MCF 10A (cell line): ENCODE measurements around the gene CYB5RL. TPM values are rescaled to one million over a fixed set of nuclear protein-coding genes. Genes with fewer than 3 reads are reported as not detected.

Experiments used
- BruUV-seq: library from RNA; stranded (reverse); fragments of 400-500 nt; replicated peaks from 2 replicates; lab custom pipeline; 2021; lab: Mats Ljungman, UMichigan
- CTCF ChIA-PET: fragments of 300-600 bp; sonication (Branson Sonifier 250); formaldehyde crosslinking; extraction: SDS; loops from one replicate; lab custom pipeline; 2021; ENCODE audit warnings: antibody characterized with exemption, inconsistent platforms; lab: Yijun Ruan, JAX
- POLR2A ChIA-PET: fragments of 300-600, 350-650 bp; sonication (Branson Sonifier 250); formaldehyde crosslinking; extraction: SDS; loops from one replicate; lab custom pipeline; 2020; ENCODE audit warnings: antibody characterized with exemption, inconsistent platforms; lab: Yijun Ruan, JAX
- DNase-seq: peaks from one replicate; pipeline ENCODE4 v3.0.0-alpha.2; 2018; ENCODE audit not compliant: unreplicated experiment
- H3K27ac Mint-ChIP-seq: one replicate; pipeline ENCODE4 v1.8.0; 2022; ENCODE audit warnings: mild to moderate bottlenecking, low read depth, mixed read lengths; ENCODE audit not compliant: unreplicated experiment
- H3K27me3 Mint-ChIP-seq: one replicate; pipeline ENCODE4 v1.8.0; 2022; ENCODE audit warnings: mixed read lengths; ENCODE audit not compliant: insufficient read depth, unreplicated experiment
- H3K36me3 Mint-ChIP-seq: one replicate; pipeline ENCODE4 v1.8.0; 2022; ENCODE audit warnings: mild to moderate bottlenecking, moderate library complexity, mixed read lengths; ENCODE audit not compliant: insufficient read depth, unreplicated experiment
- H3K4me1 Mint-ChIP-seq: one replicate; pipeline ENCODE4 v1.8.0; 2022; ENCODE audit warnings: mixed read lengths; ENCODE audit not compliant: insufficient read depth, unreplicated experiment
- H3K4me3 Mint-ChIP-seq: one replicate; pipeline ENCODE4 v1.8.0; 2022; ENCODE audit warnings: mild to moderate bottlenecking, moderate library complexity, mixed read lengths; ENCODE audit not compliant: unreplicated experiment
- H3K9me3 Mint-ChIP-seq: one replicate; pipeline ENCODE4 v1.8.0; 2022; ENCODE audit warnings: mixed read lengths; ENCODE audit not compliant: unreplicated experiment
- intact Hi-C: fragments of 100-400 bp; cut with micrococcal nuclease; formaldehyde crosslinking; loops from 2 replicates; pipeline ENCODE4 v1.14.1; 2022
- total RNA-seq: library from RNA; stranded (reverse); gene quantifications from 2 replicates; pipeline ENCODE4 v1.2.3, GENCODE V29; 2022
- TF ChIP-seq, protein P1 (sequence below): fragments of 200-600 bp; IDR thresholded peaks from one replicate; pipeline ENCODE4 v1.8.0; 2022; ENCODE audit warnings: antibody characterized with exemption, mild to moderate bottlenecking; ENCODE audit not compliant: unreplicated experiment

Gene CYB5RL
- total RNA-seq, 1 experiment from 2014 or later: 4.6 TPM

DNA sequence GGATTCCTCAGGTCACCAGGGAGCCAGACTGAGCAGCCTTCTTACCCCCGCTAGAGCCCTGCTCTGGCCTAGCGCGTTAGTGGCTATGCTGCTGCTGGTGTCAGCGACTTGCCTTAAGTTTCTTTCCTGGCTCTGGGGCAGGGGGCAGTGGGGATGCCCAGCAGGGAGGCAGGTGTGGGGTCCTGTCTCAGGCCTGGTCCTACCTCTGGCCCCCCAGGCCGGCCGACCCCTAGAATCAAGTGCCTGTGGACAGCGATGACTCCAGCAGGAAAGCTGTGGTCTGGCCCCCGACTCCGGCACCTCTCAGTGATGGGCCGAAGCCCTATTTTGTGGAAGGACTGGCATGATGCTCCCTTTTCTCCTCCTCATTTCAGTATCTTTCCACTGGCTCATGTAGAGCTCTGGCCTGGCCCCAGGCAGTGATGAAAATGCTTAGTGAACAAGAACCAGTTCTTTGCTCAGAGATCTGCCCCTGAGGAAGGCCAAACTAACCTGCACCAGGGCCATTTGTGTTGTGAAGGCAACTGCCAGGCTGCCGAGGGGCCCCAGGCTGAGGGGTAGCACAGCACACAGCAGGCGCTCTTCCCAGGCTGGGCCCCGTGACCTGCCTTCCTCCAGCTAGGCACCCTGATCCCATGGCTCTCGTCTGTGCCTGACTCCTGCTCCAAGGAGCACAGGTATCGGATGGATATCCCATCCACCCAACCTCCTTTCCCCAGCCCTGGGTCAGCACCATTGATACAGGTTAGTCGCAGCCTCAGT lies 23.8 kb upstream of the CYB5RL start:
- no peaks in the 10 kb centered on the region for H3K27me3 Mint-ChIP-seq
- H3K4me1 Mint-ChIP-seq: peaks cover 5% of the 10 kb centered on the region
- no peak overlapping the region for H3K27ac Mint-ChIP-seq
- TF ChIP-seq, protein P1, sequence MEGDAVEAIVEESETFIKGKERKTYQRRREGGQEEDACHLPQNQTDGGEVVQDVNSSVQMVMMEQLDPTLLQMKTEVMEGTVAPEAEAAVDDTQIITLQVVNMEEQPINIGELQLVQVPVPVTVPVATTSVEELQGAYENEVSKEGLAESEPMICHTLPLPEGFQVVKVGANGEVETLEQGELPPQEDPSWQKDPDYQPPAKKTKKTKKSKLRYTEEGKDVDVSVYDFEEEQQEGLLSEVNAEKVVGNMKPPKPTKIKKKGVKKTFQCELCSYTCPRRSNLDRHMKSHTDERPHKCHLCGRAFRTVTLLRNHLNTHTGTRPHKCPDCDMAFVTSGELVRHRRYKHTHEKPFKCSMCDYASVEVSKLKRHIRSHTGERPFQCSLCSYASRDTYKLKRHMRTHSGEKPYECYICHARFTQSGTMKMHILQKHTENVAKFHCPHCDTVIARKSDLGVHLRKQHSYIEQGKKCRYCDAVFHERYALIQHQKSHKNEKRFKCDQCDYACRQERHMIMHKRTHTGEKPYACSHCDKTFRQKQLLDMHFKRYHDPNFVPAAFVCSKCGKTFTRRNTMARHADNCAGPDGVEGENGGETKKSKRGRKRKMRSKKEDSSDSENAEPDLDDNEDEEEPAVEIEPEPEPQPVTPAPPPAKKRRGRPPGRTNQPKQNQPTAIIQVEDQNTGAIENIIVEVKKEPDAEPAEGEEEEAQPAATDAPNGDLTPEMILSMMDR: no peak
- no peak for DNase-seq
- POLR2A ChIA-PET: interaction anchor here (0.6 kb wide), 1 partner anchor 23 kb away, joined by 3 read pairs; no protein-coding TSS in a partner anchor
- no TSS peak for BruUV-seq
- intact Hi-C loops: no loop called here
- CTCF ChIA-PET: no interaction called here
- no peaks in the 10 kb centered on the region for H3K9me3 Mint-ChIP-seq
- H3K4me3 Mint-ChIP-seq: no peak overlapping the region
- H3K36me3 Mint-ChIP-seq: peaks cover 27% of the 10 kb centered on the region

DNA sequence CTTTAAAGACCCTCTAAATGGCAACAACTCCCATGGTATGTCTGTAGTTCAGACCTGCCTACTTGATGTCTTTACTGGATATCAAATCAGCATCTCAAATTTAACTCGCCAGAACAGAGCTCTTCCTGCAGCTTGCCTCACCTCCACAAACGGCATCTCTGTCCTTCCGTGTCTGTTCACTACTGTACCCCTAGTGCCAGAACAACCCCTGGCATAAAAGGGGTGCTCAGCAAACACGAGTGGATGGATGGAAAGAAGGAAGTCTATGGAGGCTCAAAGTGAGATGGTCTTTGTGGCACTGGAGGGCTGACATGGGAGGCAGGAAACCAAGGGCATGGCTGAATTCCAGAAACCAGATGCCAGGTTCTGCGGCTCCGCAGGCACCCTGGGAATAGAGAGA lies 22.9 kb upstream of the CYB5RL start:
- ChIA-PET POLR2A (no interaction called here), CTCF (no interaction called here)
- Mint-ChIP-seq H3K27ac (no peak overlapping the region), H3K27me3 (no peaks in the 10 kb centered on the region), H3K9me3 (no peaks in the 10 kb centered on the region), H3K36me3 (peaks cover 34% of the 10 kb centered on the region), H3K4me1 (peaks cover 5% of the 10 kb centered on the region), H3K4me3 (no peak overlapping the region)
- BruUV-seq: TSS peak; percentile 15
- no peak for DNase-seq
- intact Hi-C loops: no loop called here
- TF ChIP-seq, protein P1: no peak

DNA sequence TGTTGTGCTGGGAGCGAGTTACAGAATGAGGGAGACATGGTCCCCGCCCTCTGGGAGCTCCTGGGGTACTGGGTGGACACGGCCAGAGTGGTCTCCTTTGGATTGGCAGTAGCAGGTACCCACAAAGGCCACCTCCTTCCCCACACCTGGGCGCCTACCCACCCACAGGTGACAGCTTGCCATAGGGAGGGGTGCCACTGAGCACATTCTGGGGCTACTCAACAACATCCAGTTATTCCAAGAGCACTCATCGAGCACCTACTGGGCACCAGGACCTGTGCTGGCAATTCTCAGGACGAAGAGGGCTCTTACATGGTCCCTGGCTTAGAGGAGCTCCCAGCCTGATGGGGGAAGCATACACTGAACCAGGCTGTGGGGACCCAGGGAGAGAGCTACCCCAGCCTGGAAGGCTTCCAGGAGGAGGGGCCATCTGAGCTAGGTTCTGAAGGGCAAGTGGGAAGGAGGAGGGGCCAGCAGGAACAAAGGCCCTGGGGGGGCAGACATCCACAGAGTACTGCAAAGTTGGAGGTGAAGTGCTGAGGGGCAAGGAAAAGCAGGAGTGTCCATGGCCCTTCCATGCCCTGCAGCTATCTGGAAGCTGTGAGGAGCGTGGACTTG lies 22.1 kb upstream of the CYB5RL start:
- no peak overlapping the region for H3K4me3 Mint-ChIP-seq
- peaks cover 2% of the 10 kb centered on the region for H3K4me1 Mint-ChIP-seq
- intact Hi-C loops: no loop called here
- POLR2A ChIA-PET: interaction anchor here (0.8 kb wide), 1 partner anchor 19 kb away, joined by 3 read pairs; no protein-coding TSS in a partner anchor
- no peaks in the 10 kb centered on the region for H3K27me3 Mint-ChIP-seq
- H3K36me3 Mint-ChIP-seq: peaks cover 41% of the 10 kb centered on the region
- CTCF ChIA-PET: no interaction called here
- TF ChIP-seq, protein P1: no peak
- no TSS peak for BruUV-seq
- H3K27ac Mint-ChIP-seq: no peak overlapping the region
- DNase-seq: no peak
- H3K9me3 Mint-ChIP-seq: no peaks in the 10 kb centered on the region

DNA sequence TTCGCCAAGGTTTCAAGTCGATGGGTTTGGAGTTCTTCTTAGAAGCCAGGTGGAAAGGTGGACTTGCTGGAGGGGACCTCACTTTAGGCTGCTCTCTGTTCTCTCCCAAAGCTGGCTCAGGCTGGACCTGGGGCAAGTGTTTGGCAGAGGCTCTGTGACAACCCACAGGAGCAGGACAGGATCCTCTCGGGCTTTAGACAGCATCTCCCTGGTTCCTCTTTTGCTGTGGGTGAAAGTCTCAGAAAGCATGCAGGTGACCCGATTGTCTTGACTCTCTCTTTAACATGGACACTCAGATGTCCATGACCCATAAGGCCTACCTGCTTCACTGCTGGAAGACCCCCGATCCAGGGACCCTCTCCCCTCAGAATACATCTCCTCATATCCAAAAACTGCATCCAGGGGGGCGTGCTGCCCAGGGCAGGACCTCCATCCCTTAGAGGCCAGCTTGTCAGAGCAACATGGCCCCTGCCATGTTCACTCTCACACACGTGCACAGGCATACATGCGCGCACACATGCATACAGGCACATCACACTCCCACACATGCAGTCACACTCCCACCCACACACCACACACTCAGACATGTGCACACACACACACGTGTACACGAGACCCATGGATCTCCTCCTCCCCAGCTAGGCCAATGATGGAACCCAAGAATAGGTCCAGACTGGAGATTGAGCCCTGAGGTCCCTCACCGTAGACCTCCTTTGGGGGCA lies 21.4 kb upstream of the CYB5RL start:
- Mint-ChIP-seq H3K4me1 (no peaks in the 10 kb centered on the region), H3K27me3 (no peaks in the 10 kb centered on the region), H3K27ac (no peak overlapping the region), H3K36me3 (peaks cover 48% of the 10 kb centered on the region), H3K4me3 (no peak overlapping the region), H3K9me3 (no peaks in the 10 kb centered on the region)
- TF ChIP-seq, protein P1: no peak
- ChIA-PET POLR2A (interaction anchor here (0.8 kb wide), 1 partner anchor 19 kb away, joined by 3 read pairs; no protein-coding TSS in a partner anchor), CTCF (interaction anchor here (0.6 kb wide), 1 partner anchor 612 kb away, joined by 4 read pairs; no protein-coding TSS in a partner anchor)
- no peak for DNase-seq
- intact Hi-C loops: no loop called here
- BruUV-seq: no TSS peak
